ENCODE measurements around the gene PRSS50.

Gene PRSS50

DNA sequence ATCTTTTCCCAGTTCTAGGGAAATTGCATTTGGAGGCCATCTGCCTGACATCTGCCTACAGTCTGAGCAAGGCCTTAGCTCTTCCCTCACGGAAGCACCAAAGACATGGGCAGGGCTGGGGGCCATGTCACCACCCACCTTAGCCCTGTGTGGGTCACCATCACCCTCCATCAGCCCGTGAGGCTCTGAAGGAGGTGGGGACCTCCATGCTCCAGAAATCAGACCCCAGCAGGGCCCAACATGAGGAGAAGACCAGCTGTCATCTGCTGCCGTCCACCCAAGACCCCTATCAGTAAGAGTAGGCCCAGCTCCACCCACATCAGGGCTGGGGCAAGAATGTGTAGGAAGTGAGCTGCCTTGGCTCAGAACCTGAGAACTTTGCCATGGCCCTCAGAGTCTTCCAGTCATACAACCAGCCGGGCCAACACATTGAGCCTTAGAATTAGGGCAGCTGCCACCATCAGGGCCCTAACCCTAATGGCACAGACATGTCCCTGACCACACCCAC, 14.6 kb downstream of the PRSS50 start:
- Histone ChIP-seq H3K4me3 (ENCODE audit: low read depth in 1 of 2, low read length in 2 of 2) (no peak overlapping the region), H3K4me1 (ENCODE audit: insufficient read depth, low read length) (no peaks in the 10 kb centered on the region), H3K27me3 (ENCODE audit: insufficient read depth, low read length, poor library complexity) (no peaks in the 10 kb centered on the region), H2AFZ (ENCODE audit: low read depth, low read length) (no peak overlapping the region), H3K9me3 (ENCODE audit: insufficient read depth, low read length, severe bottlenecking) (no peaks in the 10 kb centered on the region), H3K79me2 (ENCODE audit: insufficient read depth, low read length) (no peaks in the 10 kb centered on the region), H3K9ac (ENCODE audit: low read depth, low read length) (no peak overlapping the region), H3K36me3 (ENCODE audit: insufficient read depth, low read length) (no peaks in the 10 kb centered on the region), H3K4me2 (ENCODE audit: insufficient read depth, low read length) (no peak overlapping the region), H4K20me1 (ENCODE audit: insufficient read depth, low read length) (no peaks in the 10 kb centered on the region), H3K27ac (ENCODE audit: low read length) (no peak overlapping the region)
- ATAC-seq (ENCODE audit: insufficient read depth, low read depth), result no peak
- TF ChIP-seq CTCF (IDR thresholded peaks at IDR 0.05; ENCODE audit: borderline replicate concordance, extremely low read depth, low read length, poor library complexity, severe bottlenecking), result no peak
- TF ChIP-seq EZH2 (IDR thresholded peaks at IDR 0.05; ENCODE audit: borderline replicate concordance, low read depth, low read length, severe bottlenecking), result no peak
- no peak for DNase-seq

GRCh38 chr3:46702246-46703012, 15.2 kb downstream of the PRSS50 start:
- no peaks in the 10 kb centered on the region for H3K27me3 ChIP-seq (ENCODE audit: insufficient read depth, low read length, poor library complexity)
- H3K9me3 ChIP-seq (ENCODE audit: insufficient read depth, low read length, severe bottlenecking), result no peaks in the 10 kb centered on the region
- DNase-seq, result no peak
- H3K4me2 ChIP-seq (ENCODE audit: insufficient read depth, low read length), result no peak overlapping the region
- H2AFZ ChIP-seq (ENCODE audit: low read depth, low read length), result no peak overlapping the region
- H3K36me3 ChIP-seq (ENCODE audit: insufficient read depth, low read length), result no peaks in the 10 kb centered on the region
- H3K4me3 ChIP-seq (ENCODE audit: low read depth in 1 of 2, low read length in 2 of 2), result no peak overlapping the region
- H3K79me2 ChIP-seq (ENCODE audit: insufficient read depth, low read length), result no peaks in the 10 kb centered on the region
- no peaks in the 10 kb centered on the region for H4K20me1 ChIP-seq (ENCODE audit: insufficient read depth, low read length)
- H3K27ac ChIP-seq (ENCODE audit: low read length), result no peak overlapping the region
- no peak for ATAC-seq (ENCODE audit: insufficient read depth, low read depth)
- no peaks in the 10 kb centered on the region for H3K4me1 ChIP-seq (ENCODE audit: insufficient read depth, low read length)
- no peak for TF ChIP-seq EZH2 (IDR thresholded peaks at IDR 0.05; ENCODE audit: borderline replicate concordance, low read depth, low read length, severe bottlenecking)
- TF ChIP-seq CTCF (IDR thresholded peaks at IDR 0.05; ENCODE audit: borderline replicate concordance, extremely low read depth, low read length, poor library complexity, severe bottlenecking), result no peak
- no peak overlapping the region for H3K9ac ChIP-seq (ENCODE audit: low read depth, low read length)

GRCh38 chr3:46701181-46701939, 16.3 kb downstream of the PRSS50 start, which contains the start of gene TMIE:
Gene TMIE (plus strand): TSS chr3:46701392. CDS start chr3:46701488, 96 bp downstream.
- no peaks in the 10 kb centered on the region for H3K27me3 ChIP-seq (ENCODE audit: insufficient read depth, low read length, poor library complexity)
- H4K20me1 ChIP-seq (ENCODE audit: insufficient read depth, low read length), result no peaks in the 10 kb centered on the region
- DNase-seq (no peak), ATAC-seq (ENCODE audit: insufficient read depth, low read depth) (no peak)
- no peak within 1 kb of the TSS for H3K9ac ChIP-seq (ENCODE audit: low read depth, low read length)
- H2AFZ ChIP-seq (ENCODE audit: low read depth, low read length), result no peak within 1 kb of the TSS
- no peaks in the 10 kb centered on the region for H3K9me3 ChIP-seq (ENCODE audit: insufficient read depth, low read length, severe bottlenecking)
- no peaks in the 10 kb centered on the region for H3K4me1 ChIP-seq (ENCODE audit: insufficient read depth, low read length)
- no peak within 1 kb of the TSS for H3K4me2 ChIP-seq (ENCODE audit: insufficient read depth, low read length)
- no peak within 1 kb of the TSS for H3K27ac ChIP-seq (ENCODE audit: low read length)
- no peaks in the 10 kb centered on the region for H3K79me2 ChIP-seq (ENCODE audit: insufficient read depth, low read length)
- H3K36me3 ChIP-seq (ENCODE audit: insufficient read depth, low read length), result no peaks in the 10 kb centered on the region
- no peak within 1 kb of the TSS for H3K4me3 ChIP-seq (ENCODE audit: low read depth in 1 of 2, low read length in 2 of 2)
- TF ChIP-seq CTCF (IDR thresholded peaks at IDR 0.05; ENCODE audit: borderline replicate concordance, extremely low read depth, low read length, poor library complexity, severe bottlenecking) (no peak), EZH2 (IDR thresholded peaks at IDR 0.05; ENCODE audit: borderline replicate concordance, low read depth, low read length, severe bottlenecking) (no peak)
